ENCODE data around the gene COL25A1.

- TF ChIP-seq EZH2phosphoT487 (IDR thresholded peaks at IDR 0.05; ENCODE audit: insufficient read depth, low read depth) (no peak), EZH2 (IDR thresholded peaks at IDR 0.05; ENCODE audit: insufficient read depth, poor library complexity, severe bottlenecking) (no peak)
These were observed 30.5 kb upstream of the COL25A1 start for GRCh38 chr4:109332926-109333464.
